22Rv1 (cell line): ENCODE data around the gene UCN3.

Source experiments
- H3K27ac ChIP-seq: fragments of 450-650 bp; 2 replicates; pipeline ENCODE4 v1.5.1; 2017
- CTCF ChIP-seq: fragments of 450-650 bp; IDR thresholded peaks from 2 replicates; pipeline ENCODE4 v1.5.1; 2017; ENCODE audit warnings: mild to moderate bottlenecking
- ZFX ChIP-seq: fragments of 450-650 bp; IDR thresholded peaks from 2 replicates; pipeline ENCODE4 v1.6.1; 2017; ENCODE audit warnings: antibody characterized with exemption, borderline replicate concordance

UCN3 gene

GRCh38 chr10:5334196-5334880 is 30.4 kb upstream of the UCN3 start:
- no peak overlapping the region for H3K27ac ChIP-seq
- TF ChIP-seq CTCF (no peak), ZFX (no peak)

- H3K27ac ChIP-seq = no peak overlapping the region
- TF ChIP-seq CTCF (no peak), ZFX (no peak)
Observed at GRCh38 chr10:5338010-5338409, 26.8 kb upstream of the UCN3 start.

DNA sequence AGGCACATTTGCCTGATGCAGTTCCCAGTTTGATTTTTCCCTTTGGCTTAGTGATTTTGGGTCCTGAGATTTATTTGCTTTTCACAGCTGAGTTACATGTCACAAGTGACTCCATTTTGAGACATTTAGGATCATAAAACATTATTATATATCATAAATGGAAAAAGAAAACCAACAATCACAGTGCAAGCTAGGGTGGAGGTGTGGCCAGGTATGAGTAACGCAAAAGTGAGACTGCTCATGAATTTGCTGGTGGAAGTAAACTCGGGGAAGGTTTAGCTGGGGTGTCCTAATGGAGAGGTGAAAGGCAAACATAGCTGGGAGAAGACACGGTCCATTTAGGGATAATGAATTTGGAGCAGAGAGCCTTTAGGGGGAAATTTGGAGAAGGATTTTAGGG is 21.7 kb upstream of the UCN3 start:
- TF ChIP-seq ZFX = no peak
- TF ChIP-seq CTCF = no peak
- no peak overlapping the region for H3K27ac ChIP-seq

DNA sequence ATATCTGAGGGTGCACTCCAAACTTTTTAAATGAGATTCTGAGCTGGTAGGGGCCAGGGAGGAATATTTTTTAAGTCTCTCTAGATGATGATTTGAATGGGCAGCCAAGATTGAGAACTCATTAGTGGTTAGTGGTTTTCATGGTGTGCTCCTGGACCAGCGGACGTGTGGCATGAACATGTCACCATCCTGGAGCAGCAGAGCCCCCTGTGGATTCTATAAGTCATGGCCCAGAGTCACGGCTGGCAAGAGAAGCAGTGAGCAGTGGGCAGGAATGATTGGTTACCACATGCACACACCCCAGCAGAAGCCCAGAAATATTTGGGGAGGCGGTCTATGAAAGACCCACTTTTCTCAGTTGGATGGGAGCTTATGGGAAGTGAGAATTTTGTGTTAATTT is 21.2 kb upstream of the UCN3 start:
- no peak overlapping the region for H3K27ac ChIP-seq
- TF ChIP-seq ZFX (no peak), CTCF (peak; percentile 15; the same call in 1 of the 2 replicates)

DNA sequence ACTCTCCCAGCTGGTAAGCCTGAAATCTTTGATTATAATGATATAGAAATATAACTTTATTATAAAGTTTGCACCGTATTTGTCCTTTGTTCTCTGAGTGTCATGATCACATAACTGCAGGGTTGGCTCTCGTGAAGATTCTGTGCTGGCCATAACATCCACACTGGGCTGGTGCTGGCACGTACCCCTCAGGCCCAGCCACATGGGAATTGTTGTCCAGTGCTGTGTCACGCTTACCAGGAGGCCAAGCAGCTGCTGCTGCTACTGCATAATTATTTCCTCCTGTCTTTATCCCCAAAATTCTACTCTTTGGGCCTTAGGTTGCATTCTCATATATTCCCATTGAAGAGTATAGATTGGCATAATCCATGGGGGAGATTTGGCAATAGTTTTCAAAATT is 20.8 kb upstream of the UCN3 start:
- H3K27ac ChIP-seq = no peak overlapping the region
- TF ChIP-seq CTCF (0 out of 2 replicates have a peak, but pooled peaks have one; percentile 0), ZFX (no peak)

GRCh38 chr10:5344746-5345145 is 20.0 kb upstream of the UCN3 start:
- TF ChIP-seq ZFX = no peak
- TF ChIP-seq CTCF = no peak

GRCh38 chr10:5346881-5347280 is 17.9 kb upstream of the UCN3 start:
- TF ChIP-seq ZFX (no peak), CTCF (no peak)
- no peak overlapping the region for H3K27ac ChIP-seq

More at GRCh38 chr10:5344746-5345145, 20.0 kb upstream of the UCN3 start:
- H3K27ac ChIP-seq = no peak overlapping the region
